GM12872 (cell line): ENCODE results near the gene FOXK1.

Experiments used
- TF ChIP-seq, protein P1 (sequence below): IDR thresholded peaks from 3 replicates; pipeline ENCODE4 v1.5.1; 2011; ENCODE audit warnings: low read depth, mild to moderate bottlenecking, low read length, moderate library complexity; ENCODE audit not compliant: insufficient read depth

The FOXK1 gene

DNA sequence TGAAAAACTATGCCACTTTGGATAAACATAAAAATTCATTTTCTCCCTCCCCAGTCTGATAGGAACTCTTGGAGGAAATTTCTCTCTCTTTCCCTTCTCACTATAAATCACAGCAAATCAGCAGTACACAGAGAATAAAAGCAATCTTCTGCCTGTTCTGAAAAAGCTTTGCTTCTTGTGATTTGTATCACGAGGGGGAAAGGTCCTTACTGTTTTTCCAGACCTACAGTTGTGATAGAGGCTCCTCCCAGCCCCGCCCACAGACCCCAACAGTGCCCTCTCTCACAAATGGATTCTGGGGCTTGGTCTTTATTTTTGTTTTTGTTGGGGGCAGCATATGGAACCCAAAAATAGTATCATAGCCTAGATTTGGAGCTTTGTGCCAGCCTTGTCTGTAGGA is 12.2 kb downstream of the FOXK1 start:
- TF ChIP-seq, protein P1, sequence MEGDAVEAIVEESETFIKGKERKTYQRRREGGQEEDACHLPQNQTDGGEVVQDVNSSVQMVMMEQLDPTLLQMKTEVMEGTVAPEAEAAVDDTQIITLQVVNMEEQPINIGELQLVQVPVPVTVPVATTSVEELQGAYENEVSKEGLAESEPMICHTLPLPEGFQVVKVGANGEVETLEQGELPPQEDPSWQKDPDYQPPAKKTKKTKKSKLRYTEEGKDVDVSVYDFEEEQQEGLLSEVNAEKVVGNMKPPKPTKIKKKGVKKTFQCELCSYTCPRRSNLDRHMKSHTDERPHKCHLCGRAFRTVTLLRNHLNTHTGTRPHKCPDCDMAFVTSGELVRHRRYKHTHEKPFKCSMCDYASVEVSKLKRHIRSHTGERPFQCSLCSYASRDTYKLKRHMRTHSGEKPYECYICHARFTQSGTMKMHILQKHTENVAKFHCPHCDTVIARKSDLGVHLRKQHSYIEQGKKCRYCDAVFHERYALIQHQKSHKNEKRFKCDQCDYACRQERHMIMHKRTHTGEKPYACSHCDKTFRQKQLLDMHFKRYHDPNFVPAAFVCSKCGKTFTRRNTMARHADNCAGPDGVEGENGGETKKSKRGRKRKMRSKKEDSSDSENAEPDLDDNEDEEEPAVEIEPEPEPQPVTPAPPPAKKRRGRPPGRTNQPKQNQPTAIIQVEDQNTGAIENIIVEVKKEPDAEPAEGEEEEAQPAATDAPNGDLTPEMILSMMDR, result no peak

DNA sequence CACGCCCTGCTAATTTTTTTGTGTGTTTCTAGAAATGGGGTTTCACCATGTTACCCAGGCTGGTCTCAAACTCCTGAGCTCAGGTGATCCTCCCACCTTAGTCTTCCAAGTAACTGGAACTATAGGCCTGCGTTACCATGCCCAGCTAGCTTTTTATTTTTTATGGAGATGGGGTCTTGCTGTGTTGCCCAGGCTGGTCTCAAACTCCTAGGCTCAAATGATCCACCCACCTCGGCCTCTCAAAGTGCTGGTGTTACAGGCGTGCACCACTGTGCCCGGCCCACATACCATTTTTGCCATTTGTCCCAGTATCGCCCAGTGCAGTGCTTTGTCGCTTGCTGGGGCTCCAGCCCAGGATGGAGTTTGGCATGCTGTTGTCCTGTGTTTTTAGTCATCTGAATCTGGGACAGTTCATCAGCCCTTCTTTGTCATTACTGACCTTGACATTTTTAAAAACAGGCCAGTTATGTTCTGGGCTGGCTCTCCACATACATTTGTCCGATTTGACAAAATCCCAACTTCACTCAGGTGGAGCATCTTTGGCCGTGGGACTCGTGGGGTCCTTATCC is 16.7 kb downstream of the FOXK1 start:
- TF ChIP-seq, protein P1, result no peak

DNA sequence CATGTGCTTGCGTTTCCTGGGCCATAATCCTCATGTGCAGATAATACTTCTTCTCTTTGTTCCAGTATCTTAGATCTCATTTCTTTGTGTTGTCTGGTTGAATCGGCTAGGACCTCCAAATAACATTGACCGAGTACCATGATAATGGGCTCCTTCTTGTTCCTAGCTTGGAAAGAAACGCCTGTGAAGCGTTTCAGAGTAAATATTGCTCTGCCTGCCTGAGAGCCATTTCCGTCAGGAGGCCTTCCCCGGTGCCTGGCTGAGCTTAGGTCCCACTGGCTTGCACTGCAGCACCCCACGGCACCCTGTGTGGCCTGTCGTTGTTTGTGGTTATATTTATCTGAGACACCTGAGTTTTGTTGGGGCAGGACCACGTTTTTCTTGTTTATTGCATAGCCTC is 17.7 kb downstream of the FOXK1 start:
- TF ChIP-seq, protein P1, result no peak

DNA sequence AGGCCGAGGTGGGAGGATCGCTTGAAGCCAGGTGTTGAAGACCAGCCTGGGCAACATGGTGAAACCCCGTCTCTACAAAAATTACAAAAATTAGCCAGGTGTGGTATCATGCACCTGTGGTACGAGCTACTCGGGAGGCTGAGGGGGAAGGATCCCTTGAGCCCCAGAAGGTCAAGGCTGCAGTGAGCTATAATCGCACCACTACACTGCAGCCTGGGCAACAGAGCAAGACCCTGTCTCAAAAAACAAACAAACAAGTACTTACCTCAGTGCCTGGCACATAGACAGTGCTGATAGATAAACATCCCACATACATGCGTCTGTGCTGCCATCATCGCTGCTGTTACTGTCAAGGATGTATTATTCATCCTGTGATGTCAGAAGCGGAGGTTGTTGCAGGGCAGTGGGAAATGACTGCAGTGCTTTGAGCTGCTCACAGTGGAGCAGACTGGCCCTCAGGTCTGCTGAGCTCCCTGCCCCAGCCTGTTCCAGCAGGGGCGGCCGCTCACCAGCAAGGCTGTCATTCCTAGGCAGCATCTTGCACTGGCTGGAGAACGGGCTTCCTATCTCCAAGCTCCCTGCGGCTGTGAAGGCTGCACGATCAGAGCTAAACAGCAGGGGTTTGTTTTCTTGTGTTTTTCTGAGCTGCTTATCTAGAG is 18.6 kb downstream of the FOXK1 start:
- TF ChIP-seq, protein P1, result no peak

DNA sequence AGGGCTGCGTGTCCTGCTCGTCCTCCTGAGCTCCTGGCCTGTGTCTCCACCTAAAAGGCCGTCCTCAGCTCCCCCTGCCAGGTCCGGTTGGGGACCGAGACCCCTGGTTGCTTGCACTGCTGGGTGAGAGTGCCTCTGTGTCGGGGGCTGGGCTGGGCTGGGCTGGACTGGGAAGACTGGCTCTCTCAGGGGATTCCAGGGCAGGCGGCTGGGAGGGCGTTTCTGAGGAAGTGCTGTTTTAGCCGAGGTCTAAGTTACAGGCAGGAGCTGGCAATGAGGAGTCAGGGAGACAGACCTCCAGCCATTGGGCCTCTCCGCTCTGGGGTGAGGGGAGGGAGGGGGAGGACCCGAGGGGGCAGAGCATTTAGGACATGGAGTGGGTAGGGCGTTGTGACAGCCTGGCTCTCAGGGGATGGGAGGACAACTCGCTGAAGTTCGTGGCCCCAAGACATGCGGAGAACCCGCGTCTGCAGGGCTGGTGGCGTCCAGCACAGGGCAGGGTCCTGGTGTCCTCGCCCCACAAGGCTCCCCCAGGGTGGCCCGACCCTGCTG is 20.9 kb downstream of the FOXK1 start:
- TF ChIP-seq, protein P1, result no peak

DNA sequence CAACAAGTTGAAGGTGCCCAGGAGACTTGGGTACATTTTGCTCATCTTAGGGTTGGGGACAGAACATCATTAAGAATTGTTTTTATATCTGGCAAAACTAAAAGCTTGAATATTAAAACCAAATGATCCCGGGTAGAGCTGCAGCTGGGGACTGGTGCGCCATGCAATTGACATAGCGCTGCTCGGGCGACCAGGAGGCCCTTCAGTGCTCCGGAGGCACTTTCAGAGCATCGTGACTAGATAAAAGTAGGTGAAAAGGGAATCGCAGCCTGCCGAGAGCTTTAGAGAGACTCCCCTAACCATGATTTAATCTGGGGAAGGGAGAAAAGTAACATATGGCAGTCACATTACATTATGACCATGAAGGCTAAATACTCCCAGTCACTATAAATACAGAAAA is 21.4 kb downstream of the FOXK1 start:
- TF ChIP-seq, protein P1, result no peak

DNA sequence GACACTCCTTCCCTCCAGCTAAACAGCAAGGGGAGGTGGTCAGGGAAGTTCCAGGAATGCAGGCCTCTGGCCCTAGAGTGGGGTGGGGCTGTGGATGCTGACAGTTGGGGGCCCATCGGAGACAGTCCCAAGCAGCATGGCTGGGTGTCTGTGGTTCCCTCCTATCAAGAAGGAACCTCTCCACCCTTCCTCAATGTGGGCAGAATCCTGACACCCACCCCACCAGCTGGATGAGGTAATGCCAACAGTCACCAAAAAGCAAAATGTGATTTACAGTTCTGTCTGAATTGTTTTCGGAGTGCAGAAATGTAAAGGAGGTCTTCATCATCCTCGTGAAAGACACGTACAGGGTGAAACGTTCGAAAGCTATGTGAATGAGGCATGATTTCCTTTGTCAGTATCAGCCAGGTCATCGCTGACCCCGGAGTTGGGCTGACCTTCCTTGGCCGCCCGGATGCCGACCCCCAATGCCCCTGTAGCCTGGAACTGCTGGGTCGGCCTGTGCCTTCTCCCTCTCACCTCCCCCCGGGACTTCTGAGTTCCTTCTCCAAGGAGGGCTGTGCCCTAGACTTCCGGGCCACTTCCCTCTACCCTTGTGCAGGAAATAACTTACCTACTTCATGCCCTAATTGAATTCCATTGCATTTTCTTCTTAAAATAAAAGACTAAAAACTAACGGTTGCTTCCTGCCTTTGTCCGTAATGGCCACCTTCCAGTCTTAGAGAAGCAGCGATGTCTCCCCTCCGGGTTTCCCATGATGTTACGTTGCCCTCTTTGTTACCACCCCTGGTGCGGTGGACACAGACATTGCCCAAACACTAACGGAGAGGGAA is 24.5 kb downstream of the FOXK1 start:
- TF ChIP-seq, protein P1, result no peak
